Vagina (tissue), 2 donors: ENCODE data around the gene TEAD1. TPM values are rescaled to one million over a fixed set of nuclear protein-coding genes. Genes with fewer than 3 reads are reported as not detected.

ENCODE experiments used
- DNase-seq, 2 donors: peaks; one replicate each; pipeline ENCODE4 v3.0.0-alpha.2; 2017; ENCODE audit errors: extremely low spot score in 2 of 2
- H3K27ac ChIP-seq: fragments of 200-600 bp; sonication (generic); one replicate; pipeline ENCODE4 v1.5.1; 2019
- H3K27me3 ChIP-seq: fragments of 200-600 bp; sonication (generic); one replicate; pipeline ENCODE4 v1.5.1; 2019
- H3K36me3 ChIP-seq, 2 donors: fragments of 200-600 bp; sonication (generic); one replicate each; pipeline ENCODE4 v1.5.1; 2017 to 2019
- H3K4me1 ChIP-seq: fragments of 200-600 bp; sonication (generic); one replicate; pipeline ENCODE4 v1.5.1; 2019
- H3K4me3 ChIP-seq, 2 donors: fragments of 200-600 bp; sonication (generic); 1 replicate in 1 of 2; 2 replicates in 1 of 2; pipeline ENCODE4 v1.5.1; 2016 to 2019
- H3K9me3 ChIP-seq: fragments of 200-600 bp; sonication (generic); one replicate; pipeline ENCODE4 v1.5.1; 2019
- CTCF ChIP-seq, 3 experiments: fragments of 450-650 bp in 2 of 3; fragments of 200-600 bp in 1 of 3; sonication (generic) in 1 of 3; IDR thresholded peaks; one replicate each; pipeline ENCODE4 v1.5.1; 2017 to 2019; ENCODE audit warnings: antibody characterized with exemption in 3 of 3, mild to moderate bottlenecking in 2 of 3, moderate library complexity in 2 of 3
- POLR2A ChIP-seq, 2 donors: fragments of 450-650 bp; IDR thresholded peaks; one replicate each; pipeline ENCODE4 v1.6.1; 2017; ENCODE audit warnings: antibody characterized with exemption in 2 of 2, mild to moderate bottlenecking in 2 of 2, moderate library complexity in 2 of 2
- POLR2AphosphoS5 ChIP-seq, 2 donors: sonication (generic); formaldehyde crosslinking; IDR thresholded peaks; one replicate each; pipeline ENCODE4 v1.9.0; 2017; ENCODE audit warnings: antibody characterized with exemption in 2 of 2, mild to moderate bottlenecking in 2 of 2, low read depth in 1 of 2; ENCODE audit not compliant: insufficient read depth in 1 of 2
- intact Hi-C: fragments of 100-400 bp; cut with DNase I; formaldehyde crosslinking; loops from one replicate; pipeline ENCODE4 v1.15.1; 2023
- total RNA-seq: library from RNA; depleted of rRNA; stranded (reverse); fragments of >200 nt; gene quantifications from one replicate; pipeline ENCODE4 v1.2.3, GENCODE V29; 2016

TEAD1 gene
- total RNA-seq, 1 donor from 2014 or later: 50.3 TPM

GRCh38 chr11:12793506-12793905 lies 119.3 kb downstream of the TEAD1 start:
- TF ChIP-seq CTCF (IDR thresholded peaks at IDR 0.05) (no peak), POLR2A (IDR thresholded peaks at IDR 0.05) (no peak), POLR2AphosphoS5 (IDR thresholded peaks at IDR 0.05; ENCODE audit: insufficient read depth in 1 of 2, low read depth in 1 of 2) (no peak)
- Histone ChIP-seq H3K27ac (no peak overlapping the region), H3K4me1 (peaks cover 3% of the 10 kb centered on the region), H3K36me3 (no peaks in the 10 kb centered on the region), H3K27me3 (no peaks in the 10 kb centered on the region), H3K4me3 (no peak overlapping the region), H3K9me3 (no peaks in the 10 kb centered on the region)
- intact Hi-C loops: no loop called here
- peak in 1 of 2 donors; percentile 29 for DNase-seq

GRCh38 chr11:12794576-12795230 lies 120.5 kb downstream of the TEAD1 start:
- TF ChIP-seq POLR2A (IDR thresholded peaks at IDR 0.05) (no peak), POLR2AphosphoS5 (IDR thresholded peaks at IDR 0.05; ENCODE audit: insufficient read depth in 1 of 2, low read depth in 1 of 2) (no peak), CTCF (IDR thresholded peaks at IDR 0.05) (no peak)
- Histone ChIP-seq H3K36me3 (no peaks in the 10 kb centered on the region), H3K9me3 (no peaks in the 10 kb centered on the region), H3K27ac (no peak overlapping the region), H3K4me3 (no peak overlapping the region), H3K27me3 (no peaks in the 10 kb centered on the region), H3K4me1 (peaks cover 15% of the 10 kb centered on the region)
- DNase-seq: peak in 1 of 2 donors; percentile 81
- intact Hi-C loops: no loop called here

- DNase-seq: no peak
- Histone ChIP-seq H3K27ac (no peak overlapping the region), H3K4me3 (no peak overlapping the region), H3K4me1 (peaks cover 48% of the 10 kb centered on the region), H3K9me3 (no peaks in the 10 kb centered on the region), H3K27me3 (no peaks in the 10 kb centered on the region), H3K36me3 (no peaks in the 10 kb centered on the region)
- TF ChIP-seq CTCF (IDR thresholded peaks at IDR 0.05) (no peak), POLR2A (IDR thresholded peaks at IDR 0.05) (no peak), POLR2AphosphoS5 (IDR thresholded peaks at IDR 0.05; ENCODE audit: insufficient read depth in 1 of 2, low read depth in 1 of 2) (no peak)
- intact Hi-C loops: no loop called here
Observed at GRCh38 chr11:12797996-12798395, 123.8 kb downstream of the TEAD1 start.

GRCh38 chr11:12798609-12799011 lies 124.4 kb downstream of the TEAD1 start:
- DNase-seq: no peak
- Histone ChIP-seq H3K4me1 (peaks cover 54% of the 10 kb centered on the region), H3K9me3 (no peaks in the 10 kb centered on the region), H3K4me3 (no peak overlapping the region), H3K36me3 (no peaks in the 10 kb centered on the region), H3K27me3 (no peaks in the 10 kb centered on the region), H3K27ac (no peak overlapping the region)
- intact Hi-C loops: no loop called here
- TF ChIP-seq POLR2A (IDR thresholded peaks at IDR 0.05): no peak
- no peak for TF ChIP-seq CTCF (IDR thresholded peaks at IDR 0.05)
- TF ChIP-seq POLR2AphosphoS5 (IDR thresholded peaks at IDR 0.05; ENCODE audit: insufficient read depth in 1 of 2, low read depth in 1 of 2): no peak

- Histone ChIP-seq H3K4me1 (peaks cover 57% of the 10 kb centered on the region), H3K27me3 (no peaks in the 10 kb centered on the region), H3K27ac (no peak overlapping the region), H3K4me3 (no peak overlapping the region), H3K36me3 (no peaks in the 10 kb centered on the region), H3K9me3 (no peaks in the 10 kb centered on the region)
- intact Hi-C loops: no loop called here
- TF ChIP-seq POLR2AphosphoS5 (IDR thresholded peaks at IDR 0.05; ENCODE audit: insufficient read depth in 1 of 2, low read depth in 1 of 2) (no peak), CTCF (IDR thresholded peaks at IDR 0.05) (no peak), POLR2A (IDR thresholded peaks at IDR 0.05) (no peak)
- no peak for DNase-seq
Observed at GRCh38 chr11:12799334-12799835, 125.2 kb downstream of the TEAD1 start.
